Epidermal melanocyte (primary cell): ENCODE measurements around the gene RNLS.
A peak's percentile ranks its signal among the peaks of the same experiment; 100 is the strongest.

Source experiments
- DNase-seq: peaks from one replicate; pipeline ENCODE4 v3.0.0; 2011; ENCODE audit warnings: low spot score; ENCODE audit not compliant: insufficient read length

Gene RNLS

GRCh38 chr10:88582806-88583583 is at the start of gene RNLS:
TSS of gene RNLS (minus strand) at chr10:88583318.
- DNase-seq = peak; percentile 19

DNA sequence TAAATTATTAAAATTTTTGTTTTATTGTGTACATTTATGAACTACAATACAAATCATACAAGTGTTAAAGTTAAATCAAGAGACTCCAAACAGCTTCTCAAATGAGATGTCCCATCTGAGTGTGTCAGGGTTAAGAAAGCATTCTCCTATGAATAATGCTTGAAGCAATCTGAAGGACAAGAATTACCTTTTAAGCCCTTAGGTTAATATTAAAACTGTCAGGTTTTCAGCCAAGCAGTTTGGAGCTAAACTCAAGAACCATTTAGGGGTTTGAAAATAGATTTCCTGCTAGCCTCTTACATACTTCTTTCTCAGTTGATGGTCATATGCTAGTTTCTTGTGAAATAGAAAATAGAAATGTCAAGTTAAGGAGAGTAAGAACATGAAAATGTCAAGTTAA is 41.7 kb upstream of the RNLS start:
- no peak for DNase-seq

DNA sequence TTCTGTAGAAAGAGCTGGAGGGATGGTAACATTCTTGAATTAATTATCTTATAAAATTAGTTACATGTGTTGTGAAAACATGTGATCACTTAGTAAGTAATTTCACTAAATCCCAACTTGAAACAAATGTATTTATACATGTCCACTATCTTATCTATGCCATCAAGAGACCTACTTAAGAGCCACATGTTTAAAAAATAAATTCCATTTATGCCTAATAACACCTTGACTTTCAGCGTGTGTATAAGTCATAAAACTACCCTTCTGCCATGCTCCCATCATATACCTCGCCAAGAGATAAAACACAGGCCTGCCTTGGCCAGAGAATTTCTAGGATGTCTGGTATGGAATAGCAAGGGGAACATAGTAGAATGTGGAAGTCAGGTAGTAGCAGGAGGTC is 40.7 kb upstream of the RNLS start:
- DNase-seq = no peak

- DNase-seq = no peak
Observed at GRCh38 chr10:88620441-88620840, 37.3 kb upstream of the RNLS start.

- no peak for DNase-seq
Observed at GRCh38 chr10:88618496-88618895, 35.4 kb upstream of the RNLS start.

- no peak for DNase-seq
Observed at GRCh38 chr10:88617772-88618300, 34.7 kb upstream of the RNLS start.

DNA sequence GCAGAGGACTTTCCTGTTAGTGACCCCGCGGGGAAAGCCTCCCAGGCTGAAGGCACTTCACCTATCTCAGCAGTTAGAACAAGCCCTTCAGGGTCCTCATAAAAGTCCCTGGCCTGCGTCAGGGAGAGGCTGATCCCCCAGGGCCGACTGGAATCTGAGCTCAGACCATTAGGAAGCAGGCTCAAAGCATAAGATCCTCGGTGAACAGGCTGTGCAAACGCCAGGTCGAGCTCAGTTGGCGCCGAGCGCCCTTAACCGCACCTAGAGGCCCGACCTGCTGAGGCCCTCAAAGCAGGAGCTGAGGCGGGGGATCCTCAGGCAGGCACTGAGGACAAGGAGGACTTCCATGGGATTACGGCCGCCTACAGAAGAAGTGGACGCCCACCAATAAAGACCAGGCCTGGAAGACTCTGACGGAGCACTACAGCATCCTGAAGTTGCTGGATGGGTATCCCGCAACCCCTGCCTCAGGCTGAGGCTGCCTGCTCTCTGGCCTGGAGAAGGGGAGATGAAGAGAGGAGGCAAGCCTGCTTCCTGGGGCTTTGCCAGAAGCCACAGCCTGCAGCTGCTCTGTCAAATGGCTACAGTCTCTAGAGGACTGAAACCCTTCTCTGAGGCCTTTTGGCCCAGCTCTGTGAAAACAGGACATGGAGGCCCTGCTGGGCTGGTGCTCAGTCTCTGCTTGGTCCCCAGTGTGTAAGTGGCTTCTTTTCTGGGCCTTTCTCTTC is 33.3 kb upstream of the RNLS start:
- DNase-seq = no peak

DNA sequence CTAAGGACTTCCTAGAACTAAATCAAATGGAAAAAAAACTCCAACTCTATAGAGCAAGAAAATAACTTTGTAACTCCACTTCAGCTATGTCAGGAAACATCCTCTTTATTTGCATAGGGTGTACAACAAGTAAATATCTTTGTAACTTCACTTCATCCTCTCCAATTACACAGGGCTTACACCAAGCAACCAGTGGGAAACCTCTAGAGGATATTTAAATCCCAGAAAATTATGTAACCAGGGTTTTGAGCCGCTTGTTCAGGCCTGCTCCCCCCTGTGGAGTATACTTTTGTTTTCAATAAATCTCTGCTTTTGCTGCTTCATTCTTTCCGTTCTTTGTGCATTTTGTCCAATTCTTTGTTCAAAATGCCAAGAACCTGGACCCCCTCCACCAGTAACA is 25.7 kb upstream of the RNLS start:
- DNase-seq = no peak

GRCh38 chr10:88608052-88608732 is 25.1 kb upstream of the RNLS start:
- DNase-seq = no peak

- DNase-seq = no peak
Observed at GRCh38 chr10:88598055-88598454, 14.9 kb upstream of the RNLS start.

DNA sequence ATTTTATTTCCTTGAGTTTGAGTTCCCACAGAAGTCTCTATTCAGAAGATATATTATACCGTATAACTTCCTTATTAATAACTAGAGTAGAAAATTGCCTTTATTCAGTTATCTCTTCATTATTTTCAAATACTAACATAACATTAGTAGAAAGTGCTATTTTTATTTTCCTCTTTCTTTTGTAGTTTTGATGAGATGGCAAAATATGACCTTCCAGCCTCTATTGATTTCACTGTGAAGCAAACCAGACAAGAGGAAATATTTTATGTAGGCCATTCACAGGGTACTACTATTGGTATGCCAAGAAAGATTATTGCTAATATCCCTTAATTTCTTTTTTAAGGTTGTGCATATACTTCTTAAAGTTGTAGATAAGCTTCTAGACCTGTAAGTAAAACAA is 11.4 kb upstream of the RNLS start:
- no peak for DNase-seq

DNA sequence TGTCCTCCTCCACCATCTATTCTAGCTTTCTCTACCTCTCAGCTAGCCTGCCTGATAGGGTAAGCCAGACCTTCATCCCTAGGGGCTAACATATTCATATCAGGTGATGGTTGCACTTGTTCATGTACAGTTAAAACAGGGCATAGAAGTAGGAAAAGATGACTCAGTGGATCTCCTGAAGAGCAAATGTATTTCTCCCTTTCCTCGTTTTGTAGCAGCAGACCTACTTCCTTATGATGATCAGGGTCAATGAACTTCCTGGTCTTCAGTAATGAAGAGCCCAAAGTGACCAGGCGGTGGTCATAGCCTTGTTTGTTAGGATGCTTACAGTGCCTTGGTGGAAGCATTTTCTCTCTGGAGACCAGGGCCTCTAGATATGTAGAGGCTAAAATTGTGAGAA is 9.8 kb upstream of the RNLS start:
- no peak for DNase-seq

DNA sequence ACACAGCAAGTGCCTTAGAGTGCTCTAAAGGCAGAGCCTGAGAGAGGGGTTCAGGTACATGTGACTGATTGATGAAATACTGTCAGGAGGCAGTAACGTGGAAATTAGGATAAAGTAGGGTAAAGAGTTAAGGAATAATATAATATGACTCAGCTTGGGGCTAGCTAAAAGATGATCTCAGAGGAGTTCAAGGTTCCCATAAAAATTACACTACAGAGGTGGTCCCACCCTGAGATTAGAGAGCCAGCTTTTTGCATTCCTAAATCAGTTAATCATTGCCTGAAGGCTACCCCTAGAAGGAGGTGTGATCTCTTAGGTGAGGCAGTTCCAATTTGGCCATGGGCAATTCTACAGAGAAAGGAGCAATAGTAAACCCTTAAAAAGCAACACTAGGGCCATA is 9.3 kb upstream of the RNLS start:
- no peak for DNase-seq

- no peak for DNase-seq
Observed at GRCh38 chr10:88586462-88586861, 3.3 kb upstream of the RNLS start, which contains the start of gene LIPJ. TSS of gene LIPJ (plus strand) at chr10:88586762. CDS start at chr10:88590688, 3,926 bp downstream.

GRCh38 chr10:88583584-88583957 is 453 bp upstream of the RNLS start:
- no peak for DNase-seq

- no peak for DNase-seq
Observed at GRCh38 chr10:88582411-88582805, 710 bp downstream of the RNLS start.

GRCh38 chr10:88565072-88565471 is 18.0 kb downstream of the RNLS start:
- peak; percentile 16 for DNase-seq

GRCh38 chr10:88562152-88562551 is 21.0 kb downstream of the RNLS start:
- no peak for DNase-seq

GRCh38 chr10:88557658-88558057 is 25.5 kb downstream of the RNLS start:
- DNase-seq = no peak

DNA sequence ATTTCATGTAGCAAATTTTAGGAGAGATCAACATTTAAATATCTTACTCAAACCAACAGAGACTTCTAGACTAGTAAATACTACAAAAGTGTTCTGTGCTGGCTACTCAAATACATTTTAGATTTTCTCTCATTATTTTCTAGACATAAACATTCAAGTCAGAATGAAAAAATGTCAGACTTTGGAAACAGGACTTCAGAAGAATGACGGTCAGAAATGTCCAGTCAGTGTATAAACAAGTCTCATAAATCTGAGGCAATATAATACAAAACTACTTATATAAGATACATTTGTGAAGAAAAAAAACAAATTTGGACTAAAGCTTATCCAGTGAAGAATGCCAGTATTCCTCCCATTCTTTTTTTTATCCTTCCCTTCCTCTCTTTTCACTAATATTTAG is 25.9 kb downstream of the RNLS start:
- no peak for DNase-seq

- no peak for DNase-seq
Observed at GRCh38 chr10:88555190-88555908, 27.8 kb downstream of the RNLS start.
